HepG2 (cell line): ENCODE data around the gene EBF4. TPM values are rescaled to one million over a fixed set of nuclear protein-coding genes. Genes with fewer than 3 reads are reported as not detected.

Experiments used
- CEBPB ChIP-seq: IDR thresholded peaks from 2 replicates; pipeline ENCODE4 v1.6.1; 2011; ENCODE audit warnings: low read depth, low read length, improper control_type of control experiment, borderline replicate concordance
- HNF4G ChIP-seq, 2 experiments: sonication (generic) in 1 of 2; formaldehyde crosslinking in 1 of 2; IDR thresholded peaks; 2 replicates each; pipeline versions ENCODE4 v1.4.0 to v1.6.1; 2011 to 2020; ENCODE audit warnings: borderline replicate concordance in 2 of 2, low read depth in 2 of 2, mild to moderate bottlenecking in 2 of 2, low read length in 1 of 2, missing genetic modification reagents in 1 of 2, moderate library complexity in 1 of 2
- HNRNPLL ChIP-seq: fragments of 200-400 bp; formaldehyde crosslinking; IDR thresholded peaks from 2 replicates; pipeline ENCODE4 v1.6.1; 2017; ENCODE audit warnings: mild to moderate bottlenecking, low read depth, low read length; ENCODE audit not compliant: poor library complexity, severe bottlenecking
- HNRNPUL1 ChIP-seq: fragments of 200-400 bp; formaldehyde crosslinking; IDR thresholded peaks from 2 replicates; pipeline ENCODE4 v1.6.1; 2017; ENCODE audit warnings: low read depth, mild to moderate bottlenecking, low read length, moderate library complexity
- KLF13 ChIP-seq: sonication (generic); formaldehyde crosslinking; IDR thresholded peaks from 2 replicates; pipeline ENCODE4 v1.4.0; 2020; ENCODE audit warnings: mild to moderate bottlenecking, missing genetic modification reagents
- MAFG ChIP-seq: sonication (generic); formaldehyde crosslinking; IDR thresholded peaks from 2 replicates; pipeline ENCODE4 v1.5.1; 2020; ENCODE audit warnings: mild to moderate bottlenecking, missing genetic modification reagents
- MYC ChIP-seq: sonication (generic); formaldehyde crosslinking; IDR thresholded peaks from 2 replicates; pipeline ENCODE4 v1.9.0; 2021; ENCODE audit warnings: missing genetic modification reagents, borderline replicate concordance
- NR2C2 ChIP-seq: sonication (generic); formaldehyde crosslinking; IDR thresholded peaks from 2 replicates; pipeline ENCODE4 v1.4.0; 2020; ENCODE audit warnings: missing genetic modification reagents, mild to moderate bottlenecking, moderate library complexity, borderline replicate concordance
- PCBP1 ChIP-seq: fragments of 200-400 bp; formaldehyde crosslinking; IDR thresholded peaks from 2 replicates; pipeline ENCODE4 v1.6.1; 2017; ENCODE audit warnings: mild to moderate bottlenecking, low read depth, low read length, borderline replicate concordance
- THAP9 ChIP-seq: sonication (generic); formaldehyde crosslinking; IDR thresholded peaks from 2 replicates; pipeline ENCODE4; 2020; ENCODE audit warnings: missing genetic modification reagents, mild to moderate bottlenecking, borderline replicate concordance
- ZNF350 ChIP-seq: sonication (generic); formaldehyde crosslinking; IDR thresholded peaks from 2 replicates; pipeline ENCODE4 v1.4.0; 2020; ENCODE audit warnings: mild to moderate bottlenecking, low read depth, missing genetic modification reagents, borderline replicate concordance
- polyA plus RNA-seq, 8 experiments: library from polyadenylated mRNA; depleted of rRNA in 3 of 8; stranded (reverse) in 7 of 8; unstranded in 1 of 8; fragments of >200 nt; fragmentation: Illumina TruSeq in 4 of 8; extraction: Trizol in 4 of 8; gene quantifications; 2 replicates each; pipeline versions ENCODE4 v1.2.1 to v1.2.3, GENCODE V29; 2011 to 2016; ENCODE audit warnings: low read depth in 4 of 8, missing spikeins in 1 of 8, mixed read lengths in 1 of 8; ENCODE audit not compliant: insufficient read depth in 1 of 8
- total RNA-seq, 5 experiments: library from RNA; depleted of rRNA; stranded (reverse); fragments of >200 nt; fragmentation: Illumina TruSeq; extraction: Trizol; gene quantifications; 2 replicates each; pipeline ENCODE4 v1.2.3, GENCODE V29; 2016; ENCODE audit warnings: low read depth in 1 of 5
- TF ChIP-seq, protein P1 (sequence below): sonication (generic); formaldehyde crosslinking; IDR thresholded peaks from 2 replicates; pipeline ENCODE4 v1.4.0; 2020; ENCODE audit warnings: mild to moderate bottlenecking, missing genetic modification reagents
- TF ChIP-seq, protein P2 (sequence below): sonication (generic); formaldehyde crosslinking; IDR thresholded peaks from 2 replicates; pipeline ENCODE4 v1.5.0; 2020; ENCODE audit warnings: mild to moderate bottlenecking, missing genetic modification reagents, borderline replicate concordance
- TF ChIP-seq, protein P3 (sequence below): sonication (generic); formaldehyde crosslinking; IDR thresholded peaks from 2 replicates; pipeline ENCODE4 v1.4.0; 2020; ENCODE audit warnings: missing genetic modification reagents

EBF4 gene
- total and polyA plus RNA-seq, 2 of the 13 experiments (the other 11 are each of a cell fraction or from before 2014, with no cell fraction given) = 0.84 to 2.2 TPM

DNA sequence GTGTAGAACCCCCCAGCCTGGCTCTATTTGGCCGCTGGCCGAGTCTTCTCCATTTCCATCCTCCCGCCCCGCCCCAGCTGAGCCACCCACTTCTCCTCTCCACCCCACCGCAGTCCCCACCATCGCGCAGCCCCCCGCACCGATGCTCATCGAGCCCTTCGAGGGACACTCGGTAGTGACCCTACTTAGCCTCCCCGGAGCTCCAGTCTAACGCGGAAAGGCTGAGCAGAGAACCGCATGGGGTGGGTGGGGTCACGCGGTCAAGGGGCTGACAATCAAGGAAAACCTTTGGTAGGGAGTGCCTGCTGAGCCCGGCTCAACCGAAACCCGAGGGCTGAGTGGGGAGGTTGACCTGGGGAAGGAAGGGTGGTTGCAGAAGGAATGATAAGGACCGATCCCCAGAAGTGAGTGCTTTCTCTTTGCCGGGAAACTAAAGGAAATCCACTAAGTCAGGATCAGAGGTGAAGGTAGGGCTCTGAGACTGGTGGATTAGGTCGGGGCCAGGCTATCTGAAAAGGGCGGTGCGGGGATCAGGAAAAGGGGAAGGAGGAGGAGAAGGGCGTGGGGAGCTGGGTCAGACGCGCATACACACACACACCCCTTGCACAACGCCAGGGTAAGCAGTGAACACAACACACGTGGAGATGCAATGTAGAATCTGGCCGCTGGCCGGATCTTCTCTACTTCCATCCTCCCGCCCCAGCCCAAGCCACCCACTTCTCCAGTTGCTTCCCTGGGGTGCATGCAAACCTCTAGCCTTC, 58.1 kb downstream of the EBF4 start (continued):
- TF ChIP-seq, protein P1, sequence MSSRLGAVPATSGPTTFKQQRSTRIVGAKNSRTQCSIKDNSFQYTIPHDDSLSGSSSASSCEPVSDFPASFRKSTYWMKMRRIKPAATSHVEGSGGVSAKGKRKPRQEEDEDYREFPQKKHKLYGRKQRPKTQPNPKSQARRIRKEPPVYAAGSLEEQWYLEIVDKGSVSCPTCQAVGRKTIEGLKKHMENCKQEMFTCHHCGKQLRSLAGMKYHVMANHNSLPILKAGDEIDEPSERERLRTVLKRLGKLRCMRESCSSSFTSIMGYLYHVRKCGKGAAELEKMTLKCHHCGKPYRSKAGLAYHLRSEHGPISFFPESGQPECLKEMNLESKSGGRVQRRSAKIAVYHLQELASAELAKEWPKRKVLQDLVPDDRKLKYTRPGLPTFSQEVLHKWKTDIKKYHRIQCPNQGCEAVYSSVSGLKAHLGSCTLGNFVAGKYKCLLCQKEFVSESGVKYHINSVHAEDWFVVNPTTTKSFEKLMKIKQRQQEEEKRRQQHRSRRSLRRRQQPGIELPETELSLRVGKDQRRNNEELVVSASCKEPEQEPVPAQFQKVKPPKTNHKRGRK (CRISPR knock-in tag) = no peak
- TF ChIP-seq ZNF350 (peak; percentile 2; the same call in 1 of the 2 replicates), CEBPB (peak; percentile 89), KLF13 (no peak), MYC (no peak), MAFG (CRISPR knock-in tag) (no peak), HNRNPUL1 (no peak), PCBP1 (no peak), HNF4G (IDR thresholded peaks at IDR 0.05; ENCODE audit: borderline replicate concordance, low read depth, low read length) (no peak), HNF4G (CRISPR knock-in tag; IDR thresholded peaks at IDR 0.05; ENCODE audit: borderline replicate concordance, low read depth) (0 out of 2 replicates have a peak, but pooled peaks have one; percentile 22), THAP9 (0 out of 2 replicates have a peak, but pooled peaks have one; percentile 45), NR2C2 (CRISPR knock-in tag) (peak; percentile 13; the same call in 1 of the 2 replicates), HNRNPLL (peak; percentile 14)
- TF ChIP-seq, protein P2, sequence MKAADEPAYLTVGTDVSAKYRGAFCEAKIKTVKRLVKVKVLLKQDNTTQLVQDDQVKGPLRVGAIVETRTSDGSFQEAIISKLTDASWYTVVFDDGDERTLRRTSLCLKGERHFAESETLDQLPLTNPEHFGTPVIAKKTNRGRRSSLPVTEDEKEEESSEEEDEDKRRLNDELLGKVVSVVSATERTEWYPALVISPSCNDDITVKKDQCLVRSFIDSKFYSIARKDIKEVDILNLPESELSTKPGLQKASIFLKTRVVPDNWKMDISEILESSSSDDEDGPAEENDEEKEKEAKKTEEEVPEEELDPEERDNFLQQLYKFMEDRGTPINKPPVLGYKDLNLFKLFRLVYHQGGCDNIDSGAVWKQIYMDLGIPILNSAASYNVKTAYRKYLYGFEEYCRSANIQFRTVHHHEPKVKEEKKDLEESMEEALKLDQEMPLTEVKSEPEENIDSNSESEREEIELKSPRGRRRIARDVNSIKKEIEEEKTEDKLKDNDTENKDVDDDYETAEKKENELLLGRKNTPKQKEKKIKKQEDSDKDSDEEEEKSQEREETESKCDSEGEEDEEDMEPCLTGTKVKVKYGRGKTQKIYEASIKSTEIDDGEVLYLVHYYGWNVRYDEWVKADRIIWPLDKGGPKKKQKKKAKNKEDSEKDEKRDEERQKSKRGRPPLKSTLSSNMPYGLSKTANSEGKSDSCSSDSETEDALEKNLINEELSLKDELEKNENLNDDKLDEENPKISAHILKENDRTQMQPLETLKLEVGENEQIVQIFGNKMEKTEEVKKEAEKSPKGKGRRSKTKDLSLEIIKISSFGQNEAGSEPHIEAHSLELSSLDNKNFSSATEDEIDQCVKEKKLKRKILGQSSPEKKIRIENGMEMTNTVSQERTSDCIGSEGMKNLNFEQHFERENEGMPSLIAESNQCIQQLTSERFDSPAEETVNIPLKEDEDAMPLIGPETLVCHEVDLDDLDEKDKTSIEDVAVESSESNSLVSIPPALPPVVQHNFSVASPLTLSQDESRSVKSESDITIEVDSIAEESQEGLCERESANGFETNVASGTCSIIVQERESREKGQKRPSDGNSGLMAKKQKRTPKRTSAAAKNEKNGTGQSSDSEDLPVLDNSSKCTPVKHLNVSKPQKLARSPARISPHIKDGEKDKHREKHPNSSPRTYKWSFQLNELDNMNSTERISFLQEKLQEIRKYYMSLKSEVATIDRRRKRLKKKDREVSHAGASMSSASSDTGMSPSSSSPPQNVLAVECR (CRISPR knock-in tag) = 0 out of 2 replicates have a peak, but pooled peaks have one; percentile 3
- TF ChIP-seq, protein P3, sequence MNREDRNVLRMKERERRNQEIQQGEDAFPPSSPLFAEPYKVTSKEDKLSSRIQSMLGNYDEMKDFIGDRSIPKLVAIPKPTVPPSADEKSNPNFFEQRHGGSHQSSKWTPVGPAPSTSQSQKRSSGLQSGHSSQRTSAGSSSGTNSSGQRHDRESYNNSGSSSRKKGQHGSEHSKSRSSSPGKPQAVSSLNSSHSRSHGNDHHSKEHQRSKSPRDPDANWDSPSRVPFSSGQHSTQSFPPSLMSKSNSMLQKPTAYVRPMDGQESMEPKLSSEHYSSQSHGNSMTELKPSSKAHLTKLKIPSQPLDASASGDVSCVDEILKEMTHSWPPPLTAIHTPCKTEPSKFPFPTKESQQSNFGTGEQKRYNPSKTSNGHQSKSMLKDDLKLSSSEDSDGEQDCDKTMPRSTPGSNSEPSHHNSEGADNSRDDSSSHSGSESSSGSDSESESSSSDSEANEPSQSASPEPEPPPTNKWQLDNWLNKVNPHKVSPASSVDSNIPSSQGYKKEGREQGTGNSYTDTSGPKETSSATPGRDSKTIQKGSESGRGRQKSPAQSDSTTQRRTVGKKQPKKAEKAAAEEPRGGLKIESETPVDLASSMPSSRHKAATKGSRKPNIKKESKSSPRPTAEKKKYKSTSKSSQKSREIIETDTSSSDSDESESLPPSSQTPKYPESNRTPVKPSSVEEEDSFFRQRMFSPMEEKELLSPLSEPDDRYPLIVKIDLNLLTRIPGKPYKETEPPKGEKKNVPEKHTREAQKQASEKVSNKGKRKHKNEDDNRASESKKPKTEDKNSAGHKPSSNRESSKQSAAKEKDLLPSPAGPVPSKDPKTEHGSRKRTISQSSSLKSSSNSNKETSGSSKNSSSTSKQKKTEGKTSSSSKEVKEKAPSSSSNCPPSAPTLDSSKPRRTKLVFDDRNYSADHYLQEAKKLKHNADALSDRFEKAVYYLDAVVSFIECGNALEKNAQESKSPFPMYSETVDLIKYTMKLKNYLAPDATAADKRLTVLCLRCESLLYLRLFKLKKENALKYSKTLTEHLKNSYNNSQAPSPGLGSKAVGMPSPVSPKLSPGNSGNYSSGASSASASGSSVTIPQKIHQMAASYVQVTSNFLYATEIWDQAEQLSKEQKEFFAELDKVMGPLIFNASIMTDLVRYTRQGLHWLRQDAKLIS = no peak
